ENCODE measurements around the gene ELMOD1. TPM values are rescaled to one million over a fixed set of nuclear protein-coding genes. Genes with fewer than 3 reads are reported as not detected.

The ELMOD1 gene
- total and polyA plus RNA-seq, 2 of the 4 experiments (the other 2 are of a cell fraction): 0.18 to 0.29 TPM

DNA sequence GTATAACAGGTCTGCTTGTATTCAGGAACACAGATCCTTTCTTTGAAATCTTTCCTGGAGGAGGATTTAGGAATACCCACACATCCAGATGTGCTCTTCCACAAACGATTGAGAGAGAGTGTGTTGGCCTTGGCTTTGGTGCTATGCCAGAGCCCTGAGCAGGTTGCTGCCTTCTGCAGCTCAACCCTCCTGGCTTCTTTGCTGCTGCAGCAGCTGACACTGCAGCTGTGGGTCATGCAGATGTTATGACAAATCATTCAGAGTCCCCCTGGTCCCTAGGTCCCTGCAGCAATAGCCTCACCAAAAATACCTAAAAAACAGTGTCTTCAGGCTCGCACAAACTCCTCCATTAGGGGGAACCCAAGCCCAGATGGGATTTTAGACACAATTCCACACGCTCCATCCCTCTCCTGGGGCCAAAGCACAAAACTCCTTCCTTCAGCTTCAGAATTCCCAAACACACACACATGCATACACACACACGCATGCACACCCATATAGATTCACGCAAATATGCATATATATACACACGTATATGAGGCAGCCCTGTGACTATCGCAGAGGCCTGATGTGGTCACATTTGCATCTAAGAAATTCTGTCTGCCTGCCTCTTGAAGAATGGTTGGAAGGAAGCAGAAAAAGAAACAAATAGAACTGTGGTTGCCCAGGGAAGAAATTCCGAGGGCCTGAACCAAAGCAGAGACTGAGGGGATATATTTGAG is 85.5 kb downstream of the ELMOD1 start:
- Histone ChIP-seq H4K5ac (ENCODE audit: low read depth, low read length) (no peak overlapping the region), H3K9me3 (ENCODE audit: control insufficient read depth, insufficient read depth, low read length) (no peaks in the 10 kb centered on the region), H3K9ac (ENCODE audit: low read depth, low read length) (no peak overlapping the region), H2AK5ac (ENCODE audit: low read depth, low read length) (no peak overlapping the region), H4K91ac (ENCODE audit: insufficient read depth, low read depth, low read length) (no peak overlapping the region), H3K4me1 (ENCODE audit: control insufficient read depth, insufficient read depth, low read length) (no peaks in the 10 kb centered on the region), H3K4me3 (ENCODE audit: insufficient read depth, low read depth, low read length) (no peak overlapping the region), H3K9me1 (ENCODE audit: insufficient read depth, low read length) (no peaks in the 10 kb centered on the region), H3K4me2 (ENCODE audit: low read depth, low read length) (no peak overlapping the region), H3K27me3 (ENCODE audit: control insufficient read depth, insufficient read depth, low read length) (peaks cover 12% of the 10 kb centered on the region), H2BK20ac (ENCODE audit: low read depth, low read length) (no peak overlapping the region), H3K23ac (ENCODE audit: low read depth, low read length) (no peak overlapping the region), H3K36me3 (ENCODE audit: control insufficient read depth, insufficient read depth, low read length) (no peaks in the 10 kb centered on the region), H3K4ac (ENCODE audit: low read depth, low read length) (no peak overlapping the region), H2AFZ (replicated peaks; ENCODE audit: low read length, poor library complexity) (no peak overlapping the region), H3K79me1 (ENCODE audit: low read depth in 1 of 2, low read length in 2 of 2) (no peaks in the 10 kb centered on the region), H4K20me1 (ENCODE audit: insufficient read depth, low read length) (no peaks in the 10 kb centered on the region), H2BK15ac (ENCODE audit: low read depth, low read length) (no peak overlapping the region), H3K27ac (ENCODE audit: insufficient read depth, low read length) (no peak overlapping the region), H2BK120ac (ENCODE audit: low read depth, low read length) (no peak overlapping the region), H2AK9ac (replicated peaks; ENCODE audit: low read depth, low read length, poor library complexity) (no peak overlapping the region), H3K14ac (replicated peaks; ENCODE audit: low read depth, low read length) (no peak overlapping the region), H4K8ac (ENCODE audit: low read depth in 2 of 2, low read length in 2 of 2) (no peak overlapping the region), H3K56ac (ENCODE audit: extremely low read depth, insufficient read depth, low read length) (no peak overlapping the region), H3K18ac (ENCODE audit: low read depth, low read length) (no peak overlapping the region), H2BK5ac (ENCODE audit: low read depth, low read length, poor library complexity, severe bottlenecking) (no peak overlapping the region)
- 73% methylated on average over 3 of the region's 8 CpGs; no CpG with 5 or more reads in 1 of the 2 experiments for WGBS, 2 experiments (ENCODE audit: extremely low coverage in 2 of 2, insufficient read length in 1 of 2)
- dilution Hi-C loops (cut with HindIII; ENCODE audit: low sequenced_read_pairs, unreplicated experiment): no loop called here
- ATAC-seq (ENCODE audit: low read depth): no peak
- no TSS peak for BruUV-seq (replicated peaks)
- ChIA-PET POLR2A (ENCODE audit: unreplicated experiment) (no interaction called here), CTCF (no interaction called here)
- DNase-seq: no peak
- in situ Hi-C loops (cut with MboI; ENCODE audit: low sequenced_read_pairs): no loop called here
- intact Hi-C loops (cut with micrococcal nuclease): no loop called here
- TF ChIP-seq, protein P1, sequence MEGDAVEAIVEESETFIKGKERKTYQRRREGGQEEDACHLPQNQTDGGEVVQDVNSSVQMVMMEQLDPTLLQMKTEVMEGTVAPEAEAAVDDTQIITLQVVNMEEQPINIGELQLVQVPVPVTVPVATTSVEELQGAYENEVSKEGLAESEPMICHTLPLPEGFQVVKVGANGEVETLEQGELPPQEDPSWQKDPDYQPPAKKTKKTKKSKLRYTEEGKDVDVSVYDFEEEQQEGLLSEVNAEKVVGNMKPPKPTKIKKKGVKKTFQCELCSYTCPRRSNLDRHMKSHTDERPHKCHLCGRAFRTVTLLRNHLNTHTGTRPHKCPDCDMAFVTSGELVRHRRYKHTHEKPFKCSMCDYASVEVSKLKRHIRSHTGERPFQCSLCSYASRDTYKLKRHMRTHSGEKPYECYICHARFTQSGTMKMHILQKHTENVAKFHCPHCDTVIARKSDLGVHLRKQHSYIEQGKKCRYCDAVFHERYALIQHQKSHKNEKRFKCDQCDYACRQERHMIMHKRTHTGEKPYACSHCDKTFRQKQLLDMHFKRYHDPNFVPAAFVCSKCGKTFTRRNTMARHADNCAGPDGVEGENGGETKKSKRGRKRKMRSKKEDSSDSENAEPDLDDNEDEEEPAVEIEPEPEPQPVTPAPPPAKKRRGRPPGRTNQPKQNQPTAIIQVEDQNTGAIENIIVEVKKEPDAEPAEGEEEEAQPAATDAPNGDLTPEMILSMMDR (conservative IDR thresholded peaks at IDR 0.05; ENCODE audit: low read depth, low read length): no peak
- TF ChIP-seq FOS (IDR thresholded peaks at IDR 0.05; ENCODE audit: low read depth, low read length) (no peak), MAZ (IDR thresholded peaks at IDR 0.05; ENCODE audit: borderline replicate concordance, low read depth, low read length) (no peak), MXI1 (IDR thresholded peaks at IDR 0.05; ENCODE audit: borderline replicate concordance, low read depth, low read length) (no peak), RAD21 (IDR thresholded peaks at IDR 0.05; ENCODE audit: low read length) (no peak), CHD1 (IDR thresholded peaks at IDR 0.05; ENCODE audit: low read depth, low read length) (no peak), MAFK (IDR thresholded peaks at IDR 0.05; ENCODE audit: low read depth, low read length) (no peak), NFE2L2 (IDR thresholded peaks at IDR 0.05; ENCODE audit: low read depth, low read length) (no peak), BHLHE40 (IDR thresholded peaks at IDR 0.05; ENCODE audit: low read depth, low read length) (no peak), CEBPB (IDR thresholded peaks at IDR 0.05; ENCODE audit: low read depth, low read length) (no peak), RCOR1 (IDR thresholded peaks at IDR 0.05; ENCODE audit: insufficient replicate concordance, low read length) (no peak), RFX5 (IDR thresholded peaks at IDR 0.05; ENCODE audit: low read depth, low read length) (no peak), POLR2A (IDR thresholded peaks at IDR 0.05; ENCODE audit: low read depth, low read length) (no peak), SMC3 (IDR thresholded peaks at IDR 0.05; ENCODE audit: low read depth, low read length) (no peak)
- TF ChIP-seq, protein P2, sequence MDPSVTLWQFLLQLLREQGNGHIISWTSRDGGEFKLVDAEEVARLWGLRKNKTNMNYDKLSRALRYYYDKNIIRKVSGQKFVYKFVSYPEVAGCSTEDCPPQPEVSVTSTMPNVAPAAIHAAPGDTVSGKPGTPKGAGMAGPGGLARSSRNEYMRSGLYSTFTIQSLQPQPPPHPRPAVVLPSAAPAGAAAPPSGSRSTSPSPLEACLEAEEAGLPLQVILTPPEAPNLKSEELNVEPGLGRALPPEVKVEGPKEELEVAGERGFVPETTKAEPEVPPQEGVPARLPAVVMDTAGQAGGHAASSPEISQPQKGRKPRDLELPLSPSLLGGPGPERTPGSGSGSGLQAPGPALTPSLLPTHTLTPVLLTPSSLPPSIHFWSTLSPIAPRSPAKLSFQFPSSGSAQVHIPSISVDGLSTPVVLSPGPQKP (IDR thresholded peaks at IDR 0.05; ENCODE audit: borderline replicate concordance, low read depth, low read length): no peak
- TF ChIP-seq, protein P3, sequence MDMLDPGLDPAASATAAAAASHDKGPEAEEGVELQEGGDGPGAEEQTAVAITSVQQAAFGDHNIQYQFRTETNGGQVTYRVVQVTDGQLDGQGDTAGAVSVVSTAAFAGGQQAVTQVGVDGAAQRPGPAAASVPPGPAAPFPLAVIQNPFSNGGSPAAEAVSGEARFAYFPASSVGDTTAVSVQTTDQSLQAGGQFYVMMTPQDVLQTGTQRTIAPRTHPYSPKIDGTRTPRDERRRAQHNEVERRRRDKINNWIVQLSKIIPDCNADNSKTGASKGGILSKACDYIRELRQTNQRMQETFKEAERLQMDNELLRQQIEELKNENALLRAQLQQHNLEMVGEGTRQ (IDR thresholded peaks at IDR 0.05; ENCODE audit: low read depth, low read length): no peak
